ENCODE results near the gene SEC61B. TPM values are rescaled to one million over a fixed set of nuclear protein-coding genes. Genes with fewer than 3 reads are reported as not detected.

Gene SEC61B
- total and polyA plus RNA-seq, 5 donors = 46.4 to 103 (median 52.1) TPM

Other genes starting within 250 kb of the SEC61B start
- 10 to 100 TPM; 13.3 to 25.8 (median 15.0) TPM for gene TGFBR1, start 117.2 kb upstream of the SEC61B start, total RNA-seq
- gene TGFBR1, start 117.2 kb upstream of the SEC61B start, polyA plus RNA-seq = 4.3 TPM
- gene ALG2, start 340 bp upstream of the SEC61B start, total RNA-seq = 10 to 100 TPM; 13.1 to 26.3 (median 16.4) TPM
- 13.6 TPM for gene ALG2, start 340 bp upstream of the SEC61B start, polyA plus RNA-seq